Thoracic aorta (tissue), 2 donors: Measurements from ENCODE around the gene SUPT20HL2. TPM values are rescaled to one million over a fixed set of nuclear protein-coding genes. Genes with fewer than 3 reads are reported as not detected.

Source experiments
- ATAC-seq: fragments of 150-250 bp; one replicate; pipeline ENCODE4 v1.8.0; 2017; ENCODE audit warnings: low read depth; ENCODE audit not compliant: insufficient number of reproducible peaks, low FRiP score
- DNase-seq: peaks from one replicate; pipeline ENCODE4 v3.0.0-alpha.2; 2020; ENCODE audit warnings: low spot score
- H3K27ac ChIP-seq, 2 donors: fragments of 200-600 bp; sonication (generic); 1 replicate in 1 of 2; 2 replicates in 1 of 2; pipeline ENCODE4 v1.5.1; 2016; ENCODE audit warnings: mild to moderate bottlenecking in 2 of 2, moderate library complexity in 2 of 2
- H3K27me3 ChIP-seq: fragments of 200-600 bp; sonication (generic); replicated peaks from 2 replicates; pipeline ENCODE4 v1.6.0; 2016; ENCODE audit warnings: mild to moderate bottlenecking; ENCODE audit not compliant: insufficient read depth
- H3K36me3 ChIP-seq: fragments of 200-600 bp; sonication (generic); one replicate; pipeline ENCODE4 v1.5.1; 2016
- H3K4me1 ChIP-seq, 2 donors: fragments of 200-600 bp; sonication (generic); 1 replicate in 1 of 2; 2 replicates in 1 of 2; pipeline versions ENCODE4 v1.5.1 to v1.6.0; 2016; ENCODE audit warnings: low read depth in 2 of 2, mild to moderate bottlenecking in 1 of 2; ENCODE audit not compliant: control insufficient read depth in 1 of 2
- H3K4me3 ChIP-seq: fragments of 200-600 bp; sonication (generic); 2 replicates; pipeline ENCODE4 v1.5.1; 2016; ENCODE audit warnings: mild to moderate bottlenecking
- H3K9me3 ChIP-seq: fragments of 200-600 bp; sonication (generic); 2 replicates; pipeline ENCODE4 v1.5.1; 2016
- CTCF ChIP-seq: fragments of 200-600 bp; sonication (generic); IDR thresholded peaks from one replicate; pipeline ENCODE4 v1.5.1; 2019; ENCODE audit warnings: antibody characterized with exemption
- total RNA-seq, 2 donors: library from RNA; depleted of rRNA; stranded (reverse); fragments of >200 nt; gene quantifications; one replicate each; pipeline versions ENCODE4 v1.1.0 to v1.2.3, GENCODE V29; 2016

Gene SUPT20HL2
- total RNA-seq, 2 donors from 2014 or later, result not detected

- no peaks in the 10 kb centered on the region for H3K9me3 ChIP-seq
- no peaks in the 10 kb centered on the region for H3K27me3 ChIP-seq
- DNase-seq (no peak), ATAC-seq (no peak)
- no peaks in the 10 kb centered on the region for H3K36me3 ChIP-seq
- H3K4me3 ChIP-seq, result no peak overlapping the region
- H3K4me1 ChIP-seq, result no peaks in the 10 kb centered on the region
- no peak overlapping the region for H3K27ac ChIP-seq
- no peak for TF ChIP-seq CTCF
These were observed 36.3 kb upstream of the SUPT20HL2 start for GRCh38 chrX:24350217-24350616.

GRCh38 chrX:24347881-24348280, 34.0 kb upstream of the SUPT20HL2 start:
- ATAC-seq, result no peak
- H3K27ac ChIP-seq, result no peak overlapping the region
- H3K4me3 ChIP-seq, result no peak overlapping the region
- H3K36me3 ChIP-seq, result no peaks in the 10 kb centered on the region
- no peaks in the 10 kb centered on the region for H3K9me3 ChIP-seq
- H3K27me3 ChIP-seq, result no peaks in the 10 kb centered on the region
- no peak for TF ChIP-seq CTCF
- DNase-seq, result no peak
- H3K4me1 ChIP-seq, result no peaks in the 10 kb centered on the region

- ATAC-seq, result no peak
- TF ChIP-seq CTCF, result no peak
These were observed 29.9 kb upstream of the SUPT20HL2 start for GRCh38 chrX:24343719-24344118.

GRCh38 chrX:24341795-24342194, 27.9 kb upstream of the SUPT20HL2 start:
- Histone ChIP-seq H3K27ac (no peak overlapping the region), H3K9me3 (no peaks in the 10 kb centered on the region), H3K36me3 (no peaks in the 10 kb centered on the region), H3K4me3 (no peak overlapping the region), H3K4me1 (no peaks in the 10 kb centered on the region), H3K27me3 (no peaks in the 10 kb centered on the region)
- DNase-seq (no peak), ATAC-seq (no peak)
- TF ChIP-seq CTCF, result no peak

More at GRCh38 chrX:24343719-24344118, 29.9 kb upstream of the SUPT20HL2 start:
- no peaks in the 10 kb centered on the region for H3K9me3 ChIP-seq
- H3K36me3 ChIP-seq, result no peaks in the 10 kb centered on the region
- DNase-seq, result no peak
- H3K27ac ChIP-seq, result no peak overlapping the region
- H3K4me1 ChIP-seq, result no peaks in the 10 kb centered on the region
- H3K27me3 ChIP-seq, result no peaks in the 10 kb centered on the region
- no peak overlapping the region for H3K4me3 ChIP-seq

GRCh38 chrX:24340501-24340900, 26.6 kb upstream of the SUPT20HL2 start:
- TF ChIP-seq CTCF, result no peak
- no peak overlapping the region for H3K4me3 ChIP-seq
- no peak for ATAC-seq
- DNase-seq, result no peak
- H3K4me1 ChIP-seq, result no peaks in the 10 kb centered on the region
- no peaks in the 10 kb centered on the region for H3K36me3 ChIP-seq
- no peaks in the 10 kb centered on the region for H3K27me3 ChIP-seq
- no peaks in the 10 kb centered on the region for H3K9me3 ChIP-seq
- H3K27ac ChIP-seq, result no peak overlapping the region
